HepG2 (cell line): ENCODE results near the gene SFXN5. TPM values are rescaled to one million over a fixed set of nuclear protein-coding genes. Genes with fewer than 3 reads are reported as not detected.
A peak's percentile ranks its signal among the peaks of the same experiment; 100 is the strongest.

Source experiments
- BRD4 ChIP-seq: sonication (generic); formaldehyde crosslinking; IDR thresholded peaks from 2 replicates; pipeline ENCODE4 v1.4.0; 2020; ENCODE audit warnings: missing genetic modification reagents
- CBFB ChIP-seq: sonication (generic); formaldehyde crosslinking; IDR thresholded peaks from 2 replicates; pipeline ENCODE4 v1.4.0; 2020; ENCODE audit warnings: missing genetic modification reagents
- CEBPG ChIP-seq: IDR thresholded peaks from 2 replicates; pipeline ENCODE4 v1.6.1; 2016
- GATAD1 ChIP-seq: IDR thresholded peaks from 2 replicates; pipeline ENCODE4 v1.6.1; 2016; ENCODE audit warnings: missing genetic modification reagents, missing compliant biosample characterization
- HHEX ChIP-seq: IDR thresholded peaks from 2 replicates; pipeline ENCODE4 v1.6.1; 2016; ENCODE audit warnings: control low read depth
- KDM5A ChIP-seq: fragments of 200-600 bp; sonication (generic); IDR thresholded peaks from 2 replicates; pipeline ENCODE4 v1.7.0; 2018; ENCODE audit warnings: antibody characterized with exemption, mild to moderate bottlenecking, low read length, borderline replicate concordance
- KDM5B ChIP-seq: sonication (generic); formaldehyde crosslinking; IDR thresholded peaks from 2 replicates; pipeline ENCODE4 v1.4.0; 2020; ENCODE audit warnings: missing genetic modification reagents, mild to moderate bottlenecking, borderline replicate concordance
- KLF13 ChIP-seq: sonication (generic); formaldehyde crosslinking; IDR thresholded peaks from 2 replicates; pipeline ENCODE4 v1.4.0; 2020; ENCODE audit warnings: mild to moderate bottlenecking, missing genetic modification reagents
- MTA3 ChIP-seq: sonication (generic); formaldehyde crosslinking; IDR thresholded peaks from 2 replicates; pipeline ENCODE4 v1.4.0; 2020; ENCODE audit warnings: missing genetic modification reagents
- NFKBIZ ChIP-seq: IDR thresholded peaks from 2 replicates; pipeline ENCODE4 v1.6.1; 2018; ENCODE audit warnings: missing genetic modification reagents, missing compliant biosample characterization
- NR1H2 ChIP-seq: sonication (generic); formaldehyde crosslinking; IDR thresholded peaks from 2 replicates; pipeline ENCODE4 v1.8.1; 2022; ENCODE audit warnings: low read depth, missing genetic modification reagents, borderline replicate concordance
- SRSF1 ChIP-seq: fragments of 200-400 bp; formaldehyde crosslinking; optimal IDR thresholded peaks from 2 replicates; pipeline ENCODE3; 2017; ENCODE audit warnings: mild to moderate bottlenecking, low read depth, low read length, moderate library complexity
- THAP8 ChIP-seq: sonication (generic); formaldehyde crosslinking; IDR thresholded peaks from 2 replicates; pipeline ENCODE4 v1.5.1; 2020; ENCODE audit warnings: missing genetic modification reagents, mild to moderate bottlenecking, borderline replicate concordance
- ZNF207 ChIP-seq: fragments of 450-650 bp; IDR thresholded peaks from 2 replicates; pipeline ENCODE4 v1.6.1; 2016; ENCODE audit warnings: antibody characterized with exemption, borderline replicate concordance
- ZNF275 ChIP-seq: sonication (generic); formaldehyde crosslinking; IDR thresholded peaks from 2 replicates; pipeline ENCODE4 v1.8.0; 2022; ENCODE audit warnings: missing genetic modification reagents, mild to moderate bottlenecking, inconsistent platforms, borderline replicate concordance
- ZNF33A ChIP-seq: sonication (generic); formaldehyde crosslinking; IDR thresholded peaks from 2 replicates; pipeline ENCODE4 v1.5.1; 2020; ENCODE audit warnings: missing genetic modification reagents, mild to moderate bottlenecking, moderate library complexity, borderline replicate concordance
- ZNF574 ChIP-seq: sonication (generic); formaldehyde crosslinking; IDR thresholded peaks from 2 replicates; pipeline ENCODE4 v1.4.0; 2020; ENCODE audit warnings: missing genetic modification reagents
- ZNF709 ChIP-seq: sonication (generic); formaldehyde crosslinking; IDR thresholded peaks from 2 replicates; pipeline ENCODE4 v1.5.0; 2020; ENCODE audit warnings: mild to moderate bottlenecking, missing genetic modification reagents
- ZNF775 ChIP-seq: sonication (generic); formaldehyde crosslinking; IDR thresholded peaks from 2 replicates; pipeline ENCODE4 v1.4.0; 2020; ENCODE audit warnings: missing genetic modification reagents, mild to moderate bottlenecking, moderate library complexity, borderline replicate concordance
- ZSCAN29 ChIP-seq: sonication (generic); formaldehyde crosslinking; conservative IDR thresholded peaks from 2 replicates; pipeline ENCODE4 v1.4.0; 2020; ENCODE audit warnings: mild to moderate bottlenecking, missing genetic modification reagents
- polyA plus RNA-seq, 8 experiments: library from polyadenylated mRNA; depleted of rRNA in 3 of 8; stranded (reverse) in 7 of 8; unstranded in 1 of 8; fragments of >200 nt; fragmentation: Illumina TruSeq in 4 of 8; extraction: Trizol in 4 of 8; gene quantifications; 2 replicates each; pipeline versions ENCODE4 v1.2.1 to v1.2.3, GENCODE V29; 2011 to 2016; ENCODE audit warnings: low read depth in 4 of 8, missing spikeins in 1 of 8, mixed read lengths in 1 of 8; ENCODE audit not compliant: insufficient read depth in 1 of 8
- total RNA-seq, 5 experiments: library from RNA; depleted of rRNA; stranded (reverse); fragments of >200 nt; fragmentation: Illumina TruSeq; extraction: Trizol; gene quantifications; 2 replicates each; pipeline ENCODE4 v1.2.3, GENCODE V29; 2016; ENCODE audit warnings: low read depth in 1 of 5
- TF ChIP-seq, protein P1 (sequence below): sonication (generic); formaldehyde crosslinking; IDR thresholded peaks from 2 replicates; pipeline ENCODE4 v1.4.0; 2020; ENCODE audit warnings: missing genetic modification reagents, low read depth, mild to moderate bottlenecking, borderline replicate concordance
- TF ChIP-seq, protein P2 (sequence below): sonication (generic); formaldehyde crosslinking; IDR thresholded peaks from 2 replicates; pipeline ENCODE4 v1.4.0; 2020; ENCODE audit warnings: mild to moderate bottlenecking, low read depth, missing genetic modification reagents
- TF ChIP-seq, protein P3 (sequence below): sonication (generic); formaldehyde crosslinking; conservative IDR thresholded peaks from 2 replicates; pipeline ENCODE4 v1.8.0; 2022; ENCODE audit warnings: missing genetic modification reagents

Gene SFXN5
- total and polyA plus RNA-seq, 2 of the 13 experiments (the other 11 are each of a cell fraction or from before 2014, with no cell fraction given): 34.9 to 37.4 TPM

DNA sequence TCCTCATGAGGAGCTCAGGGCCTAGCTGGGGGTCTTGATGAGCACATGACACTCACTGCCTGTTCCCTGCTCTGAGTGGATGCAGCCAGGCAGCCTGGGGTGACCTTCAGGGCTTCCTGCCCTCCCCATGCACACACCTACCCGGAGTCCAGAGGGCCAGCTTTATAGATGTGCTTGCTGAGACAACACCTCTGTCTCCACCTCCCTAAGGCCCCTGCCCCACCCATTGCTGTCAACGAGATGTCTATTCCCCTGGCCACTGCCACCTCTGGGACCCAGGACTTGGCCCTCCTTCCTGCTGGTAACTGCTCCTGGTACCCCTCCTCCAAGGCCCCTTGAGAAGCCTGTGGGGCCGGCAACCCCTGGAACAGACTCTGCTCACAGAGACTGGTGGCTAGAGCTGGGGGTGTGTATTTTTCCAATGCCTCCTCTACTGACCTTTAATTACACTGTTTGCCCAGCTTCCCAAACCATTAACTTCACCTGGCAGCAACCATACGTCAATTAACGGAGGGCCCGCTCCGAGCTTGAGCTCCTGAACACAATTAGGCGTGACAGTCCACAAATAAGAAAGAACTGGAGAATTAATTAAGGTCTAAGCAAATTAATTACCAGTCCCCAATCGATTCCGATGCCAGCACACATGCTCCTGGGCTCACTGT, 87.9 kb downstream of the SFXN5 start (continued):
- TF ChIP-seq ZNF574 (CRISPR knock-in tag) (0 out of 2 replicates have a peak, but pooled peaks have one; percentile 40), ZNF709 (CRISPR knock-in tag) (no peak), NR1H2 (CRISPR knock-in tag) (no peak), CEBPG (no peak), GATAD1 (peak; percentile 26; the same call in 1 of the 2 replicates), THAP8 (CRISPR knock-in tag) (no peak), MTA3 (CRISPR knock-in tag) (no peak), ZSCAN29 (CRISPR knock-in tag) (no peak), KLF13 (CRISPR knock-in tag) (no peak), ZNF207 (no peak), ZNF33A (CRISPR knock-in tag) (no peak), CBFB (no peak), BRD4 (CRISPR knock-in tag) (no peak), HHEX (CRISPR knock-in tag) (no peak), KDM5B (CRISPR knock-in tag) (0 out of 2 replicates have a peak, but pooled peaks have one; percentile 13), ZNF275 (no peak), NFKBIZ (CRISPR knock-in tag) (no peak), ZNF775 (CRISPR knock-in tag) (no peak), KDM5A (no peak), SRSF1 (no peak)
- TF ChIP-seq, protein P1, sequence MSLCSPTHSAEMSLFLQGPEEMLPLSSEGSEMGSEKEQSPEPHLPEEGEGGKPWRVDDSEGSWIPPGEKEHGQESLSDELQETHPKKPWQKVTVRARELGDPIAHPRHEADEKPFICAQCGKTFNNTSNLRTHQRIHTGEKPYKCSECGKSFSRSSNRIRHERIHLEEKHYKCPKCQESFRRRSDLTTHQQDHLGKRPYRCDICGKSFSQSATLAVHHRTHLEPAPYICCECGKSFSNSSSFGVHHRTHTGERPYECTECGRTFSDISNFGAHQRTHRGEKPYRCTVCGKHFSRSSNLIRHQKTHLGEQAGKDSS (CRISPR knock-in tag): no peak; the same call in 1 of the 2 replicates
- TF ChIP-seq, protein P2, sequence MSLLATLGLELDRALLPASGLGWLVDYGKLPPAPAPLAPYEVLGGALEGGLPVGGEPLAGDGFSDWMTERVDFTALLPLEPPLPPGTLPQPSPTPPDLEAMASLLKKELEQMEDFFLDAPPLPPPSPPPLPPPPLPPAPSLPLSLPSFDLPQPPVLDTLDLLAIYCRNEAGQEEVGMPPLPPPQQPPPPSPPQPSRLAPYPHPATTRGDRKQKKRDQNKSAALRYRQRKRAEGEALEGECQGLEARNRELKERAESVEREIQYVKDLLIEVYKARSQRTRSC (CRISPR knock-in tag): no peak
- TF ChIP-seq, protein P3, sequence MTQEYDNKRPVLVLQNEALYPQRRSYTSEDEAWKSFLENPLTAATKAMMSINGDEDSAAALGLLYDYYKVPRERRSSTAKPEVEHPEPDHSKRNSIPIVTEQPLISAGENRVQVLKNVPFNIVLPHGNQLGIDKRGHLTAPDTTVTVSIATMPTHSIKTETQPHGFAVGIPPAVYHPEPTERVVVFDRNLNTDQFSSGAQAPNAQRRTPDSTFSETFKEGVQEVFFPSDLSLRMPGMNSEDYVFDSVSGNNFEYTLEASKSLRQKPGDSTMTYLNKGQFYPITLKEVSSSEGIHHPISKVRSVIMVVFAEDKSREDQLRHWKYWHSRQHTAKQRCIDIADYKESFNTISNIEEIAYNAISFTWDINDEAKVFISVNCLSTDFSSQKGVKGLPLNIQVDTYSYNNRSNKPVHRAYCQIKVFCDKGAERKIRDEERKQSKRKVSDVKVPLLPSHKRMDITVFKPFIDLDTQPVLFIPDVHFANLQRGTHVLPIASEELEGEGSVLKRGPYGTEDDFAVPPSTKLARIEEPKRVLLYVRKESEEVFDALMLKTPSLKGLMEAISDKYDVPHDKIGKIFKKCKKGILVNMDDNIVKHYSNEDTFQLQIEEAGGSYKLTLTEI: no peak
